HG02588 (cell line): ENCODE data around the gene UNC80.

Source experiments
- ATAC-seq: cut with Tn5 transposase; IDR thresholded peaks from one replicate; pipeline ENCODE4 v1.9.1; 2021; ENCODE audit warnings: mild to moderate bottlenecking, moderate library complexity; ENCODE audit not compliant: unreplicated experiment

Gene UNC80

GRCh38 chr2:209905691-209906090, 134.1 kb downstream of the UNC80 start:
- no peak for ATAC-seq

- no peak for ATAC-seq
These were observed 136.1 kb downstream of the UNC80 start for GRCh38 chr2:209907746-209908145.

- no peak for ATAC-seq
These were observed 136.9 kb downstream of the UNC80 start for GRCh38 chr2:209908511-209908910.

GRCh38 chr2:209911486-209911885, 139.9 kb downstream of the UNC80 start:
- no peak for ATAC-seq

- no peak for ATAC-seq
These were observed 142.2 kb downstream of the UNC80 start for GRCh38 chr2:209913786-209914345.

GRCh38 chr2:209917154-209917771, 145.6 kb downstream of the UNC80 start:
- ATAC-seq: no peak

GRCh38 chr2:209918251-209918650, 146.6 kb downstream of the UNC80 start:
- ATAC-seq: no peak

- no peak for ATAC-seq
These were observed 150.5 kb downstream of the UNC80 start for GRCh38 chr2:209922116-209922515.

- ATAC-seq: no peak
These were observed 157.7 kb downstream of the UNC80 start for GRCh38 chr2:209929369-209929768.

GRCh38 chr2:209933499-209934483, 162.2 kb downstream of the UNC80 start:
- no peak for ATAC-seq

GRCh38 chr2:209936106-209936666, 164.6 kb downstream of the UNC80 start:
- ATAC-seq: no peak

GRCh38 chr2:209937893-209938292, 166.3 kb downstream of the UNC80 start:
- no peak for ATAC-seq

GRCh38 chr2:209938906-209939305, 167.3 kb downstream of the UNC80 start:
- no peak for ATAC-seq

GRCh38 chr2:209940936-209941335, 169.3 kb downstream of the UNC80 start:
- ATAC-seq: no peak

- ATAC-seq: no peak
These were observed 170.8 kb downstream of the UNC80 start for GRCh38 chr2:209942426-209942825.

- ATAC-seq: no peak
These were observed 171.4 kb downstream of the UNC80 start for GRCh38 chr2:209942936-209943605.

GRCh38 chr2:209943776-209944175, 172.1 kb downstream of the UNC80 start:
- no peak for ATAC-seq

GRCh38 chr2:209946539-209946938, 174.9 kb downstream of the UNC80 start:
- ATAC-seq: no peak

- ATAC-seq: no peak
These were observed 184.6 kb downstream of the UNC80 start for GRCh38 chr2:209956271-209956670.

GRCh38 chr2:209958016-209958415, 186.4 kb downstream of the UNC80 start:
- no peak for ATAC-seq

- no peak for ATAC-seq
These were observed 188.4 kb downstream of the UNC80 start for GRCh38 chr2:209960045-209960444.
